ENCODE measurements around the gene KBTBD13. TPM values are rescaled to one million over a fixed set of nuclear protein-coding genes. Genes with fewer than 3 reads are reported as not detected.
"Not testable (repeated sequence)": the region's sequence is repeated elsewhere in the genome, so short reads cannot be mapped to it uniquely, and the experiment has no call there.

Gene KBTBD13
- polyA plus RNA-seq, 3 donors = 0.06 to 0.07 (median 0.07) TPM

- no peak for DNase-seq (ENCODE audit: low read depth in 3 of 3, low spot score in 2 of 3)
Observed at GRCh38 chr15:65087873-65088642, 11.5 kb downstream of the KBTBD13 start.

DNA sequence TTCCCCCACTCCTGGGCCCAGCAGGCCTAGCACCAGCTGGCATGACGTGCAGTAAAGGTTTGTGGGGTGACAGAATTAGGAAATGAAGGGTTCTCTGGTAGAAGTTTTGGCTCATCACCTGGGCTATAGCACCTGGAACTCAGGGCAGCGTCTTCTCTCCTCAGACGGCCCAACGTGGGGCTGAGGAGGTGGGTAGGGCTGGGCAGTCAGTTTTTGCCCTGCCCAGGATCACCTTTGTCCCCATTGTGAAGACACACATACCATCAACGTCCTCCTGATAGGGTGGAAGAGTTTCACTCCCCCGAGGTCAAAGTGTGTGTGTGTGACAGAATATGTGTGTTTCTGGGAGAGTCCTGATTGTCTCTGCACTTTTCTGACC, 12.1 kb downstream of the KBTBD13 start:
- no peak for DNase-seq (ENCODE audit: low read depth in 3 of 3, low spot score in 2 of 3)

- DNase-seq (ENCODE audit: low read depth in 3 of 3, low spot score in 2 of 3) = no peak
Observed at GRCh38 chr15:65089206-65089824, 12.8 kb downstream of the KBTBD13 start.

DNA sequence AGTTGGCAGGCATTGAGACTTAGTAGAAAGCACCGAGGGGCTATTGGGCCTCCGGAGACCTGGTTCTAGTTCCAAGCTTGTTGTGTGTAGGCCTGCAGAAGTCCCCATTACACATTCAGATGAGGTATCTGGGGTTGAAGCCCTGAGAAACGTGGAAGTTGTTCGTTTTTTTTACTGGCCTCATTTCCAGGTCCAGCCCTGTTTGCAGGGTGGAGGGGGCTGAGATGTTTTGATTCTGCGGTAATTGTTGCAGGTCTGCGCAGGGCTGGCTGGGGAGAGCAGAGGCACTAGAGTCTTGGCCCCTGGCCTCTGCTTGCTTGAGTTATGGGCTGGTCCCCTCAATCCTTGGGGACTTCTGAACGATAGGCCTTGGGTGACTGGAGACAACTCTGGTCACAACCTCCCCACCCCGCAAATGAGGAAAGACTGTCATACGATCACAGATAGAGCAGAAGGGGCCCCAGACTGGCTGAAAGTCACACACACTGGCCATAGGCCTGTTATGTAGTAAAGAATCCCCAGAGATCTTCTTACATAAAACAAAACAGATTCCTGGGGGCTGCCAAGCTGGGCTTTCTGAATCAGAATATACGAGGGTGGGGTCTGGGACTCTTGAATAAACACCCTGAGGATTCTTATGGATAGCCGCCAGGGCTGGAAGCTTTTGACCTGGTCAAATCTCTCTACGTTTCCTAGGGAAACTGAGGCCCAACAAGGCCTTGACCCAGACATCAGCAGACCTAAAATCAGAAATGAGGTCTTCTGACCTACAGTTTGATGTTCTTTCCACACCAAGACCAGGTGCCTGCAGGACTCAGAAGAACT, 15.6 kb downstream of the KBTBD13 start:
- no peak for DNase-seq (ENCODE audit: low read depth in 3 of 3, low spot score in 2 of 3)

GRCh38 chr15:65092911-65093792, 16.6 kb downstream of the KBTBD13 start:
- DNase-seq (ENCODE audit: low read depth in 3 of 3, low spot score in 2 of 3) = no peak

GRCh38 chr15:65093793-65094170, 17.2 kb downstream of the KBTBD13 start:
- not testable (repeated sequence) for DNase-seq (ENCODE audit: low read depth in 3 of 3, low spot score in 2 of 3)

GRCh38 chr15:65094294-65094995, 17.9 kb downstream of the KBTBD13 start:
- no peak for DNase-seq (ENCODE audit: low read depth in 3 of 3, low spot score in 2 of 3)

DNA sequence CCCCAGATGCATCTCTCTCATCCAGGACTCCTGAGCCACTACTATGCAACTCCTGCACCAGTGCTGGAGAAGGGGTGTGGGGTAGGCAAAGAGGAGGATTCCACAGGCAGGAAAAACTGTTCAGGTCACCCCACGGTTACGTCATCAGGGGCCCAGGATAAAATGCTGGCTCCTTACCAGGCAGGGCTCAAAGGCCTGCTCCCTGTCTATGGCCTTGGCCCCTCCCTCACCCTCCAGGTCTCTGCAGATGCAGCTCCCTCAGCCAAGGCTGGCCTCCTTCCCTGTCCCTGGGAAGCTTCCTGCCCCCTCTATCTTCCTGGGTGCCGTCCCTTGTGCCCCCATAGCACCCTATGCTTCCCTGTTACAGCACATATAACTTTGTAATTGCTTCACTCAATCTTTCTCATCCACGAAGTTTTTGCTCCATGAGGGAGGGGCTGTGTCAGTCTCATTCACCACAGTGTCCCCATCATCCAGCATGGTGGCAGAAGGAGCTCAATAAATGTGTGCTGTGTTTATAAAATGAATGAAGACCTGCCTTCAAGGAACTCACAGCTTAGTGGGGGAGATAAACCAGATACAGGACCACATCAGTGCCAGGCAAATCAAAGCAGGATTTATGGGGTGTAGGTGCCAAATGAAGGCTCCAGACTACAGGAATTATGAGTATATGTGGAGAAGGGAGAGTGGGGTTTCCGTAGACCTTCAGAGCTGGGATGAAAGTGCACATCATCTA, 18.6 kb downstream of the KBTBD13 start:
- no peak for DNase-seq (ENCODE audit: low read depth in 3 of 3, low spot score in 2 of 3)

DNA sequence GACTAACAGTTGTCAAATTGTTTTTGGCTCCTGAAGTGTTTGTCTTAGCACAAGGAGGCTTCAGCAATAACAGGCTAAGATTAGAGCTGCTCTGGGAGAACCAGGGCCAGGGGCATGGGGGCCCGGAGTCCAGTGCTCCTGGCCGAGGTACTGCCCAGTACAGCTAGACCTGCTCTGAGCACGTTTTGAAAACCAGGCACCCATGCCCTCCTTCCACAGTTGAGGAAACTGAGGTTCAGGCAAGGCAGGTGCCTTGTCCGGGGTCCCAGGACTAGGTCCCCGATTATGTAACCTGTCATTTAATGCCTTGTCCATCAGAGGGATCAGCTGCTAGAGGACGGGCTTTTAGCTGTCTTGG, 19.2 kb downstream of the KBTBD13 start:
- no peak for DNase-seq (ENCODE audit: low read depth in 3 of 3, low spot score in 2 of 3)

- DNase-seq (ENCODE audit: low read depth in 3 of 3, low spot score in 2 of 3) = no peak
Observed at GRCh38 chr15:65096481-65097385, 20.2 kb downstream of the KBTBD13 start.

GRCh38 chr15:65097651-65098263, 21.2 kb downstream of the KBTBD13 start:
- DNase-seq (ENCODE audit: low read depth in 3 of 3, low spot score in 2 of 3) = no peak

- no peak for DNase-seq (ENCODE audit: low read depth in 3 of 3, low spot score in 2 of 3)
Observed at GRCh38 chr15:65099336-65099735, 22.8 kb downstream of the KBTBD13 start.

GRCh38 chr15:65099801-65100200, 23.3 kb downstream of the KBTBD13 start:
- DNase-seq (ENCODE audit: low read depth in 3 of 3, low spot score in 2 of 3) = not testable (repeated sequence)

DNA sequence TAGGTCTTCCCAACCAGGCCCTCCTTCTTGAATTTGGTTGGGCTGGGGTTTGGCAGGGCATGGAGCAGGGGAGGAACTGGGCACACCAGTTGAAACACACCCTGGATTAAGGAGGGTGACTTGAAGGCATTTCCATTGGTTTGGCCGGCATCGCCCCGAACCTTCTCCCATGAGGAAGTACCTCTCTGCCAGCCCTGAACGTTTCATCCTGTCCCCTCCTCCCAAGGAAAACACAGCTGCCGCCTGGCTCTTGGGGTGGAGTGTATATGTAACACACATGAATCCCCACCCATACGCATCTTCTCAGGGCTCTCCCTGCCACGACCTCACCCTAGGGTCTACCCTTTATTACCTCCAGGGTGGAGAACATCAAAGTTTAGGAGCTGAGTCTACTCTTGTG, 23.9 kb downstream of the KBTBD13 start:
- DNase-seq (ENCODE audit: low read depth in 3 of 3, low spot score in 2 of 3) = no peak

DNA sequence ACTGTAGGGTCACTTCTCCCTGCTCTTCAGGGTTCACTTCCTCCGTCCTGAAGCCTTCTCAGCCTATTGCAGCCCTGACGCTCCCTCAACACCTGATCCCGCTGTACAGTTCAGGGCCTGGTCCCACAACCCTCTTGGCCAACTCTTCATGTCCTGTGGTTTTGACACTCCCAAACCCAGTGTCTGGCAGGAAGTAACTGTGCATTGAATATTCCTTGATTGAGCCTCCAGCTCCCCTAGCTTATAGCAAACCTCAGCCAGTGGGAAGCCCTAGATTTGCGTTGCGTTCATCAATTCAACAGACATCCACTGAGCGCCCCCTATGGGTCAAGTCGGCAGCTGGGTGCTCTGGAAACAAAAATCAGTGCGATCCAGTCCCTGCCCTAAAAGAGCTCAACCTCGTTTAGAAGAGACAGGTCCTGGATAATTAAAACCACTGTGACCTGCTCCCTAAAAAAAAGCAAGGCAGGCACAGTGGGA, 24.9 kb downstream of the KBTBD13 start:
- peak; percentile 72 to 76 (median 74) for DNase-seq (ENCODE audit: low read depth in 3 of 3, low spot score in 2 of 3)

DNA sequence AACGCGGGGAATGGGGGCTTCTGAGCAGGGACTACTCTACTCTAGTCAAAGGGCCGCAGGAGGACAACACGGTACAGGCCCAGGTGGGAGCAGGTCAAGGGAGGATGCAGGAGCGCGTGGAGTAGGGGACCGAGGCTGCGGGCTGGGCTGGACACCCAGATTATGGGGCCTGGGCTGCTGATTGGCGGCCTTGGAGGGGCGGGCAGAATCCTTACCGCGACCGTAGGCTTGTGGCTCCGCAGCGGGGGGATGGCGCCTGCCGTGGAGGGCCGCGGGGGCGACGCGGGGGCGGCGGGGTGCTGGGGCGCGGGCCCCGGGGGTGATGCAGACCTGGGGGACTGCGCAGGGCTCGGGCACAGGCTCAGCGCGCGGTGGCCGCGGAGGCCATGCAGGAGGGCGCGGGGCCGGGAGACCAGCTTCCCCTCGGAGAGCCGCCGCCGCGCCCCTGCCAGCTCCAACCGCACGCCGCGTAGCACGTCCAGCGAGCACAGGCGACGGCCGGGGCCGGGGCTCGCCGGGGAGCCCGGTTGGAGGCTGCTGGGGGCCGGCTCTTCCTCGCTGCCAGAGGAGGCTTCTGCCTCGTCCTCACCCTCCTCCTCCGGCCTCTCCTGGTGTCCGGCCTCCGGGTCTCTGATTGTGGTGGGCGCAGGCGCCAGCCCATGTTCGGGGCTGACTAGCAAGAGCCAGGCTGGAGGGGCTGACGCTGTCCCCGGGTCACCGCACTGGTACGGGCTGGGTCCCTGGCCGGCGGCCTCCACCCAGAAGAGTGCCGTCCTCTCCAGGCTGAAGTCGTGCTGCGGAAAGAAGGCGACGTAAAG, 25.6 kb downstream of the KBTBD13 start:
- DNase-seq (ENCODE audit: low read depth in 3 of 3, low spot score in 2 of 3) = no peak

- DNase-seq (ENCODE audit: low read depth in 3 of 3, low spot score in 2 of 3) = no peak
Observed at GRCh38 chr15:65102912-65103311, 26.4 kb downstream of the KBTBD13 start.

All from right renal cortex interstitium (tissue), 3 donors.